HEK293T (cell line): ENCODE results near the gene DMBX1.

ENCODE experiments used
- ARNT ChIP-seq: fragments of 450-650 bp; IDR thresholded peaks from 2 replicates; pipeline ENCODE4 v1.6.1; 2017; ENCODE audit warnings: mild to moderate bottlenecking
- BHLHE40 ChIP-seq: fragments of 450-650 bp; IDR thresholded peaks from 2 replicates; pipeline ENCODE4 v1.6.1; 2016; ENCODE audit warnings: mild to moderate bottlenecking, moderate library complexity, borderline replicate concordance
- CTBP1 ChIP-seq: fragments of 450-650 bp; IDR thresholded peaks from 2 replicates; pipeline ENCODE4 v1.6.1; 2016; ENCODE audit warnings: borderline replicate concordance
- FOXK2 ChIP-seq: fragments of 450-650 bp; IDR thresholded peaks from 2 replicates; pipeline ENCODE4 v1.6.1; 2016; ENCODE audit warnings: mild to moderate bottlenecking
- FOXM1 ChIP-seq: fragments of 450-650 bp; IDR thresholded peaks from 2 replicates; pipeline ENCODE4 v1.6.1; 2017; ENCODE audit warnings: mild to moderate bottlenecking, borderline replicate concordance
- SP1 ChIP-seq: fragments of 450-650 bp; IDR thresholded peaks from 2 replicates; pipeline ENCODE4 v1.6.1; 2017
- SUZ12 ChIP-seq: fragments of 450-650 bp; IDR thresholded peaks from 2 replicates; pipeline ENCODE4 v1.6.1; 2016; ENCODE audit warnings: mild to moderate bottlenecking
- TARDBP ChIP-seq: fragments of 450-650 bp; IDR thresholded peaks from 2 replicates; pipeline ENCODE4 v1.6.1; 2016
- ZNF384 ChIP-seq: fragments of 450-650 bp; IDR thresholded peaks from 2 replicates; pipeline ENCODE4 v1.6.1; 2016

- TF ChIP-seq FOXK2, result no peak
- TF ChIP-seq ARNT, result no peak
- TF ChIP-seq FOXM1, result no peak
- no peak for TF ChIP-seq SUZ12
- TF ChIP-seq BHLHE40, result no peak
- no peak for TF ChIP-seq CTBP1
- TF ChIP-seq ZNF384, result no peak
- no peak for TF ChIP-seq TARDBP
- TF ChIP-seq SP1, result no peak
These were observed 30.7 kb downstream of the DMBX1 start for GRCh38 chr1:46520063-46520911.
